DMS 273 (cell line): ENCODE measurements around the gene RAX.
A peak's percentile ranks its signal among the peaks of the same experiment; 100 is the strongest.

Experiments
- DNase-seq: peaks from one replicate; lab custom pipeline; 2025; ENCODE audit not compliant: unreplicated experiment; lab: John Stamatoyannopoulos, UW

RAX gene

DNA sequence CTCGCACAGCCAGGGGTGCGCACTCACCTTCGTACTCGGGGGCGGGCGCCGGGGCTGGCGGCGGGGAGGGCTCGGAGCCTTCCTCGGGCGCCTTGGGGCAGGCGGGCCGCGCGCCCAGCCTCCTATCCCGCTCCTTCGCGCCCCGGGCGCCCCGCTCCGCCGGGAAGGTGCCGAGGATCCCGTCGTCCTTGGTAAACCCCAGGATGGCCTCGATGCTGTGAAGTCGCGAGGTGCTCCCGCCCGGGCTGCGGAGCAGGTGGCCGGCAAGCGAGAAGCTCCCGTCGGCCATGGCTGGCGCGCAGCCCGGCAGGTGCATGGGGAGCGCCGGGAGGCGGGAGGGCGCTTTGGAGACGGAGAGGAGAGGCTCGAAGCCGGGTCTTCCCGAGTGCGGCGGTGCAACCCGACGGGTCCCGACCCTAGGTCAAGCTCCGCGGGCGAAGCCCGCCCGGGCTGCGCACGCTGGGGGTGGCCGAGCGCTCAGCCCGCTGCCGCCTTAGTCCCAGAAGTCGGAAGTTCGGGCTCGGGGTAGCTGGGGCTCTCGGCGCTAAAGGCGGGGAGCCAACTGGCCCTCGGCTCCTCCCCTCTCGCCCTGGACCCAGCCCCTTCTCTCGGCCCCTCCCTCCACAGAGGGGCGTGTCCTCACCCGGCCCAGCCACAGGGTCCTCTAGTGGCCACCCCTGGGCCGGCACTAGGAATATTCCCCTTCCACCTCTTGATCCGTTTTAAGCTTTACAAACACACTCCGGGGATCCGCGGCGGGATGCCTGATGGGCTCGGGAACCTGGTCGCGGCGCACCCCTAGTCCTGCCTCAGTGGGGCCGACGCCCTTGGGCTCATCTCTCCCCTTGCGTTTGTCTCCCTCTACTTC is at the start of gene RAX:
TSS of gene RAX (minus strand) at position 564 of the 868 bp plus-strand sequence. CDS start at position 316, 248 bp downstream.
- peak; percentile 89 for DNase-seq

DNA sequence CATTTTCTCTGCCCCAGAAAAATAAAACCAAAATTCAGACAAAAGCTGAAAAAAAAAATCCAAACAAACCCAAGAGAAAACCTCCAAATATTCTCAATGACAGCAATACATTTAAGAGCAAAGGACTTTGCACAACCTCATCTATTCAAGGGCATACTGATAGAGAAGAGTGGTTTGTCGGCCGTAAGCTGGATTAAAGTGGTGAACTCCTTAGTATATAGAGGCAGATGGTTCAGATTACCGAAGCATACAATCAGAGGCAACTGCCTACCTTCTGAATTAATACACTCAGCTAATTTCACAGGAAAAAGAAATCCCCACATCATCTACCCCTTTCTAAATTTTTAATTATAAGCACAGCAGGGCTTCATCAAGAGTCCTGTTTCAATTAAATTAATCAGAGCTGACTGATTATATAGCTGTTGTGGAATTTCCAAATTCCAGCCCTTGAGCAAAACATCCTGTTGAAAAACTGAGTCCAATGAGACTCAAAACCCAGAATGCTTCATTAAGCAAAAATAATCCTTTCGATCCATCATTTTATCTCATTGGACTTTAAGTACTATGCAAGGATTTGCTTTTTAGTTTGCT is 45.3 kb upstream of the RAX start, which contains the start of gene CPLX4:
TSS of gene CPLX4 (minus strand) at position 190 of the 591 bp plus-strand sequence. CDS start at position 3, 187 bp downstream.
- DNase-seq: no peak

DNA sequence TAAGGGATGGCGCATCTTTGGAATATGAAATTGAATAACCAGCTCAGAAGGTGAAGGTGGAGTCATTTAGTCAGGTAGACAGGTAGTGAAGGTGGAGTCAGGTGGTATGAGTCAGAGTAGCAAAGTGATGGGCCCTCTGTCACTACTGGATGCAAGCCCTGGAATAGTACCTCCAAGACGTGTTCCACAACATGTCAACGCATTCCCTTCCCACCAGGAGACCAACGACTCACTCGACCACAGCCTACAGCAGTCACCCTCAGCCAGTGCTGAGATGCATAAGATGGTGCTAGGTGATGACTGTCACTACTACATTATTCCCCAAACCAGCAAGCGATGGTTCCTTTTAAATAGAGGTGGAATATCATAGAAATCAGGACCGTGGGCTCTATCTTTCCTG is 38.4 kb upstream of the RAX start:
- no peak for DNase-seq

DNA sequence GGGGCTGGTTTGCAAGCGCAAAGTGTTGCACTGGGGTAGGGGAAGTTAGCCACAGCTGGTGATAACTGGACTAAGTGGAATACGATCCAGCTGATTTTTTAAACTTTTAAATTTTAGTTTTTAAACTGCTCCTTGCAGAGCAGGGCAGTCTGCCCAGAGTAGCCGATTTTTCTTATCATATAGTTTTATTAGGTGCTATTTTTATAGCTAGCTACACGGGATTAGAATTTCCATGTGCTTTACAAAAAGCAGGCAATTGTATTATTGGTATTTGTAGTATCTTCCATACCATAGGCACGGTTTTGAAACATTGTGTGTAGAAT is 35.6 kb upstream of the RAX start:
- no peak for DNase-seq

DNA sequence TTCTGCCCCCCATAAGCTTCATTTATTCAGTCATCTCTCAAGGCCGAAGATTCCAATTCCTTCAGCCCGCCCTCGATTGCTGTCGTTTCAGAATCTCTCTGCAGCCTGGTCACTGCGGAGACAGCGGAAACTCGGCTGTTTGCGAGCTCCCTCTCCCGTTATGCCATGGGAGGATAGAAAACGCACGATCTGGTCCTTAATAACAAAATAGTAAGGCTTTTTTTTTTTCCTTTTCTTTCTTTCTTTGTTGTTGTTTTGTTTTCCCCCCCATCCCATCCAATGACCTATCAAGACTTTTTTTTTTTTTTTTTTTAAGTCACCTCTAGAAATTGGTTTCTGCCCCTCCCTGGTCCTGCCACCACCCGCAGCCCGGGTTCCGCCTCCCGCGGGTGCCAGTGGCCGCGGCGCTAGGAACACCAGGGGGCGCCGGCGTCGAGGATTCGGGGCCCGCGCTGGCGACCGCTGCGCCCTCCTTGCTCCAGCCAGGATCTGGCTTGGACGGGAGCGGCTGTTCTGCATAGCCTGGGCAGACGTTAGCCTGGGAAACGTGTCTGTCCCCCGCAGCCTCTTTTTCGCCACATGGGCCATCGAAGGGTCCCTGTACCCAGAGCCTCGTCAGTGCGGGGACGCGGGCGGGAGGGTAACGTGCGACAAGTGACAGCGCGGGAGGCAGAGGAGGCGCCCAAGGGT is 35.1 kb upstream of the RAX start:
- peak; percentile 89 for DNase-seq

DNA sequence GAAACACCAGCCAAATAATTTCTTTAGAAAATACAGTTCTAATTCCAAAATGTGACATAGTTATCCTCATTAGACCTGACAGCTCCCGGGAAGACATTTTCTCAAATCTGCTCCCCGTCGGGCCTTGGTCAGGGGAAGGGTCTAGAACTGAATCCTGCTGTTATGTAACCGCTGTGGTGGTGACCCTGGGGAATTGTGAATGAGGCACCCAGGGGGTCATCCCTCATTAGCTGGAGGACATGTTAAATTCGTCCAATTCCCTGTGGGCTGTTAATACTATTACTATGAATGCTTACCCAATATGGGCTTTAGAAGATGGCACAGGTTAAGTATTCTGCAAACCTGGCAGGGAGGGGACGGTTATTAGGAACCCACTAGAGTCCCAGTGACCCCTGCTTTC is 33.4 kb upstream of the RAX start:
- DNase-seq: no peak

DNA sequence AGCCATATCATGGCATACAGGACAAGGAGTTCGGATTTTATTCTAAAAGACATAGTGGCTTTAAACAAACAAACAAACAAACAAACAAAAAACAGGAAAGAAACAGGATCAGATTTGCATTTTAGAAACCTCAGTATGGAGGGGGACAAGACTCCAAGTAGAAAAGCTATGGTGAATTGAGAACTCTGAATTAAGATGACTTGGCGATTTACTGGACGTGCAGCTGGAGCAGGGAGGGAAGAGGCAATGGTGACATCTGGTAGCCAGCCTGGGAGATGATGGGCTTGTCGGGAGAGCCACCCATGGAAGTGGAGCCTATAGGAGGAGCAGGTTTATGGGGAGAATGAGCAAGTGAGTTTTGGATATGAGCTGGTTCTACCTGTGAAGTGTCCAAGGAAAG is 32.0 kb upstream of the RAX start:
- DNase-seq: no peak

DNA sequence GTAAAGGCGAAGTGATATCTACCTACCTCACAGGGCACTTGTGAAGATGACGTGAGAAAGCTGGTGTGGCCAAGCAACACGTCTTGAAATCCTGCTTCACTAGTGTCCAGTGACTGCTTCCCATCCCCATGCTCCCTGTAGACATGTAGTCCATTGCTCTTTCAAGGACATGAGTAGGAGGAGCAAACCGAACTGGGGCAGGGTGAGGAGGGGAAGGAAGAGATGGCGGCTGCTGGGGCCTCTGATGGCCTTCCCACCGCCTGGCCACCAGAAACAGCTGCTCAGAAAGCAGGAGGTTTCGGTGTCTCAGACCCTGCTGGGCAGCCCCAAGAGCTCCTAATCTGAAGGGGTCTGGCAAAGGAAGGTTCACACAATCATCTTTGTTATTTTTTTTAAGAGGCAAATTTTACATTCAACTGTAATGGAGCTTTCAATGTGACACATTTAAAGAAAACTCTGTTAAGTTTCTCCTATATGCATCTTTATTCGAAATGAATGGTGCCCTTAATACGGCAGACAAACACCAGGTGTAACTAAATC is 30.5 kb upstream of the RAX start:
- no peak for DNase-seq

DNA sequence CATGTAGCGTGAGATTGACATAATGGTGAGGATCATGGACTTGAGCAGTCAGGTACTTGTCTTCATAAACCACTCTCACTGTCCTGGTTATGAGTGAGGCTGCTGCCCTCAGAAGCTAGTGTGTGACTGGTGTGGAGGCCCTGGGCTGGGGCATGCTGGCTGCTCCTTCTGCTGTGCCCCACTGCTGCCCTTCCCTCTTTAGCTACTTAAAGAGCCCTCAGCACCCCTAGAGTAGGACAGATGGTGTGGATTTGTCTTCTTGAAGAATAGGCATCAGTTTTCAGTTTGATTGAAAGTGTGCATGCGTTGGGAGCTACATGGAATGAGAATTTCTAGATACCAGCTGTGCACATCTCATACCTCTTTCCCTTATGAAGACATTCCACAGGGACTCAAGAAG is 29.8 kb upstream of the RAX start:
- DNase-seq: peak; percentile 28

DNA sequence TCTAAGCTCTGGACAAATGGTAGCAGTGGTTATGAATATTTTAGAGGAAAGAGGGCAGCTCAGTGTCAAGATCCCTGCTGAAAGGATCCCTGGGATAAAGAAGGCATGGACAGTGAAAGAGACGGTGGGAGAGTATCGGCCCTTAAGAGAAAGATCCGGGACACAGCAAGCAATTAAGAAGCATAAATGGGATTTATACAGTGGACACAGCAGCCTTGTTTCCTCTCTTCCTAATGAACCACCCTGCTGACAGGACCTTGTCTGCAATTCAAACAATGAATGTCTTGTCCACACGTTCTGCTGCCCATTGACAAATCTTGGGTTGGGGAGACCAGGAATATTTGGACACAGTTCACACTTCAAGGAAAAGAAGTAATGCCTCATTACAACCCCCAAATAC is 28.7 kb upstream of the RAX start:
- DNase-seq: no peak

DNA sequence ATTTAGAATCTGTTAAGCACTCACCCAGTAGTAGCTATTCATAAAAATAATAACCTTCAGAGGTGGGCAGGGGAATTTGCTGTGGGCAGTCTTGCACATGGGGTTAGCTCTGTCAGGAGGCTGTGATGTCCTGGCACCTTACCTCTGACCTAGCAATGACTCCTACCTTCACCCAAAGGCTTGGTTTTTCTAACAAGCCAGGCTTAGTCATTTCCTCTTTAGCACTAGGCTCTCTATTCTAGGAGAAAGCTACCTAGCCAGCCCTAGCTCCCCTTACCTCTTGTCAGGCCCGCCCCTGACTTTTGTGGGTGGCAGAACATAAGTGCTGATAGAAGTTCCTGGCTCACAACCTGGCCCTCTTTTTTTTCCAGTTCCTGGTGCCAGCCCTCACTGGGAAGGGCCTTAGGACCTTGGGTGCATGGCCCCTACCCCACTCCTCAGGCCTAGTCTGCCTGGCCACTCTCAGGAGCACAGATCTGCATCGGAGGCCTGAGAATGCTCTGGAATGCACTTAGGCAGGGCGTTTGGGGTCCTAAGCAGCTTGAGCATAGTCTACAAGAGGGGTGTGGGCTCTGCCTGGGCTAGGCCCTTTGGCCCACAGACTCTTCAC is 27.5 kb upstream of the RAX start:
- no peak for DNase-seq

DNA sequence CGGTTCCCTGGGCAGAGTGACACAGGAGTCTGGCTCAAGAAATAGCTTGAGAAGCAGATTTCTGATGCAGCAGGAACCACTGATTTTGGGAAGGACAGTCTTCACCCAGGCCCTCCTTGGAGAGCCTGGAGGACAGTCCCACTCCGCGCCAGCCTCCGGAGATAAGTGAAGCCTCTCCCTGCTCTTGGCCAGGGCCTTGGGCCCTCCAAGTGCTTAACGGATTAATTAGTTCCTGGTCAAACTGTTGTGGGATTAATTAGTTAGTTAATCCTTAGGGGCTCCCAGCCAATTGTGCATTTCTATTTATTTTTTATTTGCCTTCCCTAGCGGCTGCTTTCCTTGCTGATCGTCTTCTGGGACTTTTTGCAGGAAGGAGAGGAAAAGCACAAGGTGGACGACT is 25.6 kb upstream of the RAX start:
- DNase-seq: no peak

DNA sequence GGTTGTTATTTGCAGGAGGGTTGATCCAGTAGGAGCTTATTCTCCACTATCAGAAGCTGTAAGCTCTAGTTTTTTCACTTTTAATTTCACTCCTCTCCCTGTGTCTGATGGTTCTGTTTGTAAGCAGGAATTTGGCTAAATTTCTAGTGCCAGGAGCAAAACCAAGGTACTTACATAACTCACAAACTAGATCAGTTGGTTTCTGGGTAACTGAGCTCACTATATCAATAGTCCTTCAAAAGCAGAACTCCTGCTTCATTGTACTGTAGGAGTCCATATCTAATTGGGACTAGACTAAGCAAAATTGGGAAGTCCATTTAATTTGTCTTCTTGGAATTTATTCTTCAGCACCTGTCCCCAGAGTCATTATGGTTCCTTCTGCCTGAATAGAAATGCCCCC is 20.1 kb upstream of the RAX start:
- DNase-seq: no peak

DNA sequence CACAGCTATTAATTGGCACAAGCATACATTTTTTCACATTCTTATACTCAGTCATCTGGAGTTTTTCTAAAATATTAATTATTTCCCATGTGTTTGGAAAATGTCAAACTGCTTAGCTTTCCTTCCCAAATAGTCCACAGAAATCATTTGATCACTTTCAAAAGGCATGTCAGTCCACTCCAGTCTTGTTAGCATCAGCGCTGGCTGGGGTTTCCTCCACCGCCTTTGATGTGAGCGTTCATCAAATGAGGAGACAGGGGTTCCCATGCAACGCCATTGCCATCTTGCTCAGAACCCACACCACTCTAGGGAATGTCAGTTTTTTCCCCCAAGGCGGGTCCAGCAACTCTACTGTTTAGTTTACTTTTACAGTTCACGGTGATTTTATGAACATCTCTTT is 13.1 kb upstream of the RAX start:
- DNase-seq: no peak

DNA sequence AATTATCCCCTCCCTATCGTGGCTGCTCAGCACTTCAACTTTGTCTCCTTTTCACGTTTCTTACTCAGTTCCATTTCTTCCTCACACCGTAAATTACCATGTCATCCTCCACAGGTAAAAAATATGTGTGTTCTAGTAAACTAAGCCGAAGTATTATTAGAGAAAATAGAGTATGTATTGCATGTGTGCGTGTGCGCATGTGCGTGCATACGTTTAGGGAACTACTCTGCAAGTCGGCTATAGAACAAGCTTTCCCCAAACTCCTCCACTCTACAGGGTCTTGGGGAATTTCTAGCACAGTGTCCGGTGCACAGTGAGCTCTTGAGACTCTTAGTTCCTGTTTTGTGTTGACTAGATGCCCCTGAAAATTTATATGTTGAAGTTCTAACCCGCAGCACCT is 9.1 kb upstream of the RAX start:
- no peak for DNase-seq

DNA sequence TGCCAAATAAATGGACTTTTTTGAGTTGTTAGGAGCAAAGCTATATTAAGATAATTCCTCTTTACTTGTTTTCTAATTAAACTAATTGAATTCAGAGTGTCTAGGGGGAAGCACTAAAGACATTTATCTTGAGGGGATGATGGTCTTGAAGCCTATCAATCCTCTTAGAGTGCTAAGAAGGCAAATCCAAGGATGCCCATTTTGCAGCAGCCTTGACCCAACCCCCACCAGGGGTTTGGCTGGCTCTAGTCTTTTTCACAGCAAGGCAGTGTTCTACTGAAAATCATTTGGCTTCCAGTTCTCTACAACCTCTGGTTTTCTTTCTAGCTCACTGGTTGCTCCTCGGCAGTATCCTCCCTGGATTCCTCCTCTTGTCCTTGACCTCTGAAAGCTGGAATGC is 6.5 kb upstream of the RAX start:
- DNase-seq: no peak

DNA sequence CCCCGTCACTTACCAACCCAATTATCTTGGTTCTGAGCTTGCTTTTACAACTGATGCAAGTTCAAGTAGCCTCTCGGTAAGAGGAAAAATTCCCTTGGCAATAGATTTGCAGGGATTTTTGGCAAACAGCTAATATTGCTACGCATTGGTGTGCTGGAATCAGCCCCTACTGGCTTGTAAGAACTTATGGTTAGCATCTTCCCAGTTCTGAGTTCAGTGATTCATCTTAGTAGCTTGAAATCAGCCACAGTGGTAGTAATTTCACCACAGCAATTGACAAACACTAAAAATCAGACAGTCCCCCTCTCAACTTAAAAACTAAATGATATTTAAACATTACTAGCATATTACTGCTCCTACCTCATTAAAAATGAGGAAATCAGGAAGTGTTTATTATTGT is 5.9 kb upstream of the RAX start:
- no peak for DNase-seq

DNA sequence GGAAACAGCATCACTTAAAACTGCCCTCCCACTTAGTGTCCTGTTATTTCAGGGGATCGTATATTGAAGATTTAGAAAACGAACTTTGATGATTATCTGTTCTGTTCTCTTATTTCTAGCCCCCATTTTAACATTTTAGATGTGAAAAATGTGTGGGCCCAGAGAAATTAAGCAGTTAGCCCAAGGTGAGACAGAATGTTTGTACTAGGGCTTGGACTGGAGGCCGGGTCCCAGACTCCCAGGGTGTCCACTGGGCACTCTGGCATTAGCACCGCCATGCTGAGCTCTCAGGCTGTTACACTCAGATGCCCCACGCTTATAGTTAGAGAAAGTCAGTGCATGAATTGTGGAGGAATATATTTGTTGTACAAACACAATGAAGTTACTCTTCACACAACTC is 5.5 kb upstream of the RAX start:
- DNase-seq: no peak

DNA sequence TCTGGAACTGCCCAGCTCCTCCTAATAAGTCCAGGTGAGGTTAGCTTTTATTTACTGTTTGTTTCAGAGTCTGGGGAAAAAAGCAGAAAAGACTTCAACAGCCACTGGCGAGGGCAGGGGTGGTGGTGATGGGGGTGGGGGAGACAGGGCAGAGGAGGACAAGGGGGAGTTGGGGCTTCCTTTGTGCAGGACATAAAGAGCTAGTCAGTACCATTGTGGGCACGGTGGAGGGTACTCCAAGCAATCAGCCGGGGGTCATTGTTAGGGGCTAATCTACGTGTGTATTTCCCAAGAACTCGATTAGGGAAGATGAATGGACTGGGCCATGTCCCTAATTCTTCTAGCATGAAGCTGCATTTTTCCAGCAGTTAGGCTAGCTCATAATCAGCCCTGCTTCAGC is 2.8 kb upstream of the RAX start:
- DNase-seq: no peak

DNA sequence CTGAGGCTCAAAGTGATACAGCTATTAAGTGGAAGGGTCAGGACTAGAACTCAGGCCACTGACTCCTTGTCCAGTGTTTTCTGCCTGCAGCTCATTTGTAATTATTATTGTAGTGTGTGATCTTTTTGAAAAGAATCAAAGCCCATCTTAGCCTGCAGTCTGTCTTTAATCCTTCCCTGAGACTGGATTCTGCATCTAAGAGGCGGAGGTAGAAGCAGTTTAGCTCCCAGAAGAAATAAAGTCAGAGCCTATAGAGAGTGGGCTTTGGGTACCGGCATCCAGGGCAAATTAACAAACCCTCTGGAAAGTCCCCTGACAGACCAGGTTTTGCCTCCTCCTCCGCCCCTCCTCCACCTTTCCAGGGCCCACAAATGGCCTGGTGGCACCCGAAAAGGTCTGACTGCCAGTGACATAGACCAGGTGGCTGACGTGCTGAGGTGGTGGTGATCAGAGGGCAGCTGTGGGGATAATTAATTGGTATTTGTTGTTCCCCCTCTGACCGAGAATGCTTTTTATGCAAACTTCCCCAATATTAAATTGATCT is 2.2 kb upstream of the RAX start:
- no peak for DNase-seq

DNA sequence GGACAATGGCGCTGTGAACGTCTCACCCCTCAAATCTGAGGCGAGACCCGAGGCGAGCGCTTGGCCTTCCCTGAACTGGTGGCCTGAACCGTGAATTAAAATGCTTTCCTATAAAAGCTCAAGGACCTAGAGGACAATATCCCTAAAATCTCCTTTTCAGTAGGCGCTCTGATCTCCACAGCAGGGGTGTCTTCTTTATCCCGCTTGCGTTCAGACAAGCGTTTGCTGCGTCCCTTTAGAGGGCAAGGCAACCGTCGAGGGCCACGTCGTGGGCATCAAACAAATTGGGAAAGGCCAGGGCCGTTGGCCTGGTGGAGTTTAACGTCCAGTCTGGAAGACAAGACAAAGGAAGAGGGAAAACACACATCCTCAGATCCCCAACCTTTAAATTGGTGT is 1.3 kb upstream of the RAX start:
- no peak for DNase-seq
